Endothelial cell of umbilical vein (primary cell): ENCODE measurements around the gene SLC23A3. TPM values are rescaled to one million over a fixed set of nuclear protein-coding genes. Genes with fewer than 3 reads are reported as not detected.
"Not testable (repeated sequence)": the region's sequence is repeated elsewhere in the genome, so short reads cannot be mapped to it uniquely, and the experiment has no call there.

Experiments used
- BruUV-seq: library from RNA; stranded (reverse); fragments of 400-500 nt; replicated peaks from 2 replicates; lab custom pipeline; 2021; lab: Mats Ljungman, UMichigan
- CTCF ChIA-PET: fragments of 300-600, 350-600 bp; sonication (Branson Sonifier 250); formaldehyde crosslinking; loops from one replicate; lab custom pipeline; 2021; ENCODE audit warnings: antibody characterized with exemption, inconsistent platforms; lab: Charles Lee
- POLR2A ChIA-PET: fragments of 300-600, 350-600 bp; sonication (Branson Sonifier 250); formaldehyde crosslinking; loops from one replicate; lab custom pipeline; 2021; ENCODE audit warnings: antibody characterized with exemption, inconsistent platforms; lab: Charles Lee
- DNase-seq: peaks from one replicate; pipeline ENCODE4 v3.0.0-alpha.2; 2011; ENCODE audit warnings: low read depth, low spot score
- FAIRE-seq: peaks from 2 replicates; lab custom pipeline; 2011; peaks lifted over from hg19 to GRCh38; lab: Jason Lieb, UNC
- H2AFZ ChIP-seq: 2 replicates; pipeline ENCODE4 v1.6.0; 2012; ENCODE audit warnings: low read depth, low read length, control low read depth, inconsistent platforms
- H3K27ac ChIP-seq: 2 replicates; pipeline ENCODE4 v1.5.1; 2011; ENCODE audit warnings: low read depth, mild to moderate bottlenecking, control low read depth, low read length, moderate library complexity; ENCODE audit not compliant: insufficient read depth
- H3K27me3 ChIP-seq, 2 experiments: 2 replicates each; pipeline versions ENCODE4 v1.6.0 to v1.6.1; 2011; ENCODE audit warnings: low read length in 2 of 2, mixed read lengths in 1 of 2; ENCODE audit not compliant: control insufficient read depth in 2 of 2, insufficient read depth in 2 of 2
- H3K36me3 ChIP-seq, 2 experiments: 2 replicates in 1 of 2; 3 replicates in 1 of 2; pipeline ENCODE4 v1.5.1; 2011; ENCODE audit warnings: low read length in 2 of 2, mild to moderate bottlenecking in 1 of 2, moderate library complexity in 1 of 2; ENCODE audit not compliant: control insufficient read depth in 2 of 2, insufficient read depth in 2 of 2; ENCODE audit errors: extremely low read depth in 1 of 2
- H3K4me1 ChIP-seq: 3 replicates; pipeline ENCODE4 v1.5.1; 2011; ENCODE audit warnings: mild to moderate bottlenecking, low read length; ENCODE audit not compliant: control insufficient read depth, insufficient read depth; ENCODE audit errors: extremely low read depth
- H3K4me2 ChIP-seq: 2 replicates; pipeline ENCODE4 v1.6.1; 2011; ENCODE audit warnings: low read length, control low read depth, mixed read lengths; ENCODE audit not compliant: insufficient read depth
- H3K4me3 ChIP-seq, 3 experiments: fragments of 200-600 bp in 1 of 3; sonication (generic), shearing (Covaris generic) in 1 of 3; replicated peaks in 1 of 3; 2 replicates each; pipeline ENCODE4 v1.5.1; 2011 to 2016; ENCODE audit warnings: control low read depth in 3 of 3, low read length in 3 of 3, mild to moderate bottlenecking in 2 of 3, inconsistent platforms in 1 of 3, low read depth in 1 of 3, moderate library complexity in 1 of 3; ENCODE audit not compliant: insufficient read depth in 1 of 3
- H3K79me2 ChIP-seq: 2 replicates; pipeline ENCODE4 v1.6.0; 2012; ENCODE audit warnings: low read length, inconsistent platforms; ENCODE audit not compliant: control insufficient read depth, insufficient read depth
- H3K9ac ChIP-seq: replicated peaks from 2 replicates; pipeline ENCODE3; 2011; ENCODE audit warnings: low read length, control low read depth; ENCODE audit not compliant: insufficient read depth; ENCODE audit errors: extremely low read depth
- H3K9me1 ChIP-seq: replicated peaks from 3 replicates; pipeline ENCODE4 v1.6.0; 2011; ENCODE audit warnings: mild to moderate bottlenecking, low read length; ENCODE audit not compliant: control insufficient read depth, insufficient read depth; ENCODE audit errors: extremely low read depth
- H3K9me3 ChIP-seq: replicated peaks from 2 replicates; pipeline ENCODE4 v1.5.1; 2012; ENCODE audit warnings: low read length, inconsistent platforms; ENCODE audit not compliant: control insufficient read depth, insufficient read depth
- H4K20me1 ChIP-seq: replicated peaks from 2 replicates; pipeline ENCODE3; 2011; ENCODE audit warnings: mild to moderate bottlenecking, low read length; ENCODE audit not compliant: control insufficient read depth, insufficient read depth; ENCODE audit errors: extremely low read depth
- dilution Hi-C: fragments of 300-500 bp; cut with MboI; formaldehyde crosslinking; loops from one replicate; pipeline ENCODE4 v1.15.0; 2019; ENCODE audit warnings: low sequenced_read_pairs; ENCODE audit not compliant: extremely low pct_ligation_motif_present
- intact Hi-C: fragments of 100-400 bp; cut with micrococcal nuclease; formaldehyde crosslinking; loops from one replicate; pipeline ENCODE4 v1.10.0; 2022
- polyA plus RNA-seq, 4 experiments: library from polyadenylated mRNA; depleted of rRNA in 3 of 4; stranded (reverse) in 3 of 4; unstranded in 1 of 4; fragments of >200 nt; gene quantifications; 2 replicates each; pipeline versions ENCODE4 v1.2.1 to v1.2.3, GENCODE V29; 2011 to 2012; ENCODE audit warnings: missing spikeins in 1 of 4
- total RNA-seq: library from RNA; stranded (reverse); gene quantifications from 2 replicates; pipeline ENCODE4 v1.2.3, GENCODE V29; 2021

Gene SLC23A3
- total and polyA plus RNA-seq, 2 donors (not counting 3 experiments of a cell fraction or from before 2014, with no cell fraction given) = 2.7 to 7.1 TPM

- H2AFZ ChIP-seq, H3K4me1 ChIP-seq, H3K9ac ChIP-seq, H3K79me2 ChIP-seq, CTCF ChIA-PET, H3K27me3 ChIP-seq, H3K9me1 ChIP-seq, dilution Hi-C loops, H3K9me3 ChIP-seq, H3K4me3 ChIP-seq, DNase-seq, POLR2A ChIA-PET, H3K36me3 ChIP-seq, FAIRE-seq, intact Hi-C loops, H4K20me1 ChIP-seq, BruUV-seq, H3K27ac ChIP-seq, H3K4me2 ChIP-seq: not testable (repeated sequence)
Measured at GRCh38 chr2:219201331-219201730, 31.5 kb upstream of the SLC23A3 start.

- intact Hi-C loops, H3K27ac ChIP-seq, POLR2A ChIA-PET, CTCF ChIA-PET, H3K9ac ChIP-seq, H3K79me2 ChIP-seq, H3K4me2 ChIP-seq, H3K4me1 ChIP-seq, H3K9me1 ChIP-seq, H3K4me3 ChIP-seq, H4K20me1 ChIP-seq, H3K9me3 ChIP-seq, H3K36me3 ChIP-seq, FAIRE-seq, H2AFZ ChIP-seq, dilution Hi-C loops, DNase-seq, H3K27me3 ChIP-seq, BruUV-seq: not testable (repeated sequence)
Measured at GRCh38 chr2:219200502-219201326, 30.9 kb upstream of the SLC23A3 start.
